Measurements from ENCODE around the gene RFC4.

DNA sequence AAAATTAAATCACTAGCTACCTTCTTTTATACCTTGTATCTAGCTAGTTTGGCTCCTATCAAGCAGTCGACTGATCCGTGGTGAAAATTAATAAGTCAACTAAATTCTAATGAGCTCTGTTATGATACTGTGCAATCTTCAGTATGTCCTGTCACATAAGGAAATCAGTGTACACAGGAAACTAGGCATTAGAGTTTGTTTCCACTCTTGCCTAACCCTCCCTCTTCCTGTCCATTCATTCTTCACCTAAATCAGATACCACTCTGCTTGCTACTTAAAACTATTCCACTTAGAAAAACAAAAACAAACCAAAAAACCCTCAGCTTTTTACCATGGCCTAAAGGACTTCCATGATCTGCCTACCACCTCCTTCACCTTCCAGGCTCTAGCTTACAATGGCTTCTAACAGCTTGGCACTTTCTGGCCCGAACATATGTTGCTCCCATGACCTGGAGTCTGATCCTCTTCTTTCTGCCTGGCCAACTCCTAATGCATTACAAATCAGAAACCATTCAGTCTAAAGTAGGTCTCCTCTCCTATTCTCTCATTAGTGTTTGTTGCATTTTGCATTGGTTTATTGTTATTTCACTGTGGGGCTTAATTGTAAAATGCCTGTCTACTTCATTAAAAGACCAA lies 7.9 kb downstream of the RFC4 start:
- TF ChIP-seq, protein P1, sequence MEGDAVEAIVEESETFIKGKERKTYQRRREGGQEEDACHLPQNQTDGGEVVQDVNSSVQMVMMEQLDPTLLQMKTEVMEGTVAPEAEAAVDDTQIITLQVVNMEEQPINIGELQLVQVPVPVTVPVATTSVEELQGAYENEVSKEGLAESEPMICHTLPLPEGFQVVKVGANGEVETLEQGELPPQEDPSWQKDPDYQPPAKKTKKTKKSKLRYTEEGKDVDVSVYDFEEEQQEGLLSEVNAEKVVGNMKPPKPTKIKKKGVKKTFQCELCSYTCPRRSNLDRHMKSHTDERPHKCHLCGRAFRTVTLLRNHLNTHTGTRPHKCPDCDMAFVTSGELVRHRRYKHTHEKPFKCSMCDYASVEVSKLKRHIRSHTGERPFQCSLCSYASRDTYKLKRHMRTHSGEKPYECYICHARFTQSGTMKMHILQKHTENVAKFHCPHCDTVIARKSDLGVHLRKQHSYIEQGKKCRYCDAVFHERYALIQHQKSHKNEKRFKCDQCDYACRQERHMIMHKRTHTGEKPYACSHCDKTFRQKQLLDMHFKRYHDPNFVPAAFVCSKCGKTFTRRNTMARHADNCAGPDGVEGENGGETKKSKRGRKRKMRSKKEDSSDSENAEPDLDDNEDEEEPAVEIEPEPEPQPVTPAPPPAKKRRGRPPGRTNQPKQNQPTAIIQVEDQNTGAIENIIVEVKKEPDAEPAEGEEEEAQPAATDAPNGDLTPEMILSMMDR (IDR thresholded peaks at IDR 0.05; ENCODE audit: low read length) = no peak
- TF ChIP-seq EZH2 (optimal IDR thresholded peaks at IDR 0.05; ENCODE audit: low read depth, low read length) = no peak
